Fibroblast of lung (primary cell): ENCODE data around the gene PXYLP1.
"Not testable (repeated sequence)": the region's sequence is repeated elsewhere in the genome, so short reads cannot be mapped to it uniquely, and the experiment has no call there.

Experiments used
- CTCF ChIP-seq, 2 donors: IDR thresholded peaks in 1 of 2; conservative IDR thresholded peaks in 1 of 2; 1 replicate in 1 of 2; 2 replicates in 1 of 2; pipeline ENCODE4 v1.5.1; 2011 to 2012; ENCODE audit warnings: low read length in 2 of 2, control low read depth in 1 of 2, inconsistent platforms in 1 of 2, low read depth in 1 of 2, mild to moderate bottlenecking in 1 of 2
- EZH2 ChIP-seq: IDR thresholded peaks from 2 replicates; pipeline ENCODE4 v1.5.1; 2012; ENCODE audit warnings: low read length, control low read depth, mild to moderate bottlenecking; ENCODE audit errors: missing control alignments

GRCh38 chr3:141300426-141300825, 68.8 kb downstream of the PXYLP1 start:
- not testable (repeated sequence) for TF ChIP-seq CTCF (conservative IDR thresholded peaks at IDR 0.05 in 1 of 2, IDR thresholded peaks at IDR 0.05 in 1 of 2; ENCODE audit: low read depth in 1 of 2, low read length in 2 of 2); EZH2
